Neural progenitor cell (in vitro differentiated cells): ENCODE measurements around the gene ATP11A.

ENCODE experiments used
- CTCF ChIP-seq: fragments of 200-600 bp; sonication (generic); IDR thresholded peaks from 2 replicates; pipeline ENCODE4 v1.5.1; 2017; ENCODE audit warnings: antibody characterized with exemption, mild to moderate bottlenecking
- EZH2phosphoT487 ChIP-seq: fragments of 200-600 bp; sonication (generic); IDR thresholded peaks from 2 replicates; pipeline ENCODE4 v1.6.1; 2017; ENCODE audit warnings: antibody characterized with exemption

DNA sequence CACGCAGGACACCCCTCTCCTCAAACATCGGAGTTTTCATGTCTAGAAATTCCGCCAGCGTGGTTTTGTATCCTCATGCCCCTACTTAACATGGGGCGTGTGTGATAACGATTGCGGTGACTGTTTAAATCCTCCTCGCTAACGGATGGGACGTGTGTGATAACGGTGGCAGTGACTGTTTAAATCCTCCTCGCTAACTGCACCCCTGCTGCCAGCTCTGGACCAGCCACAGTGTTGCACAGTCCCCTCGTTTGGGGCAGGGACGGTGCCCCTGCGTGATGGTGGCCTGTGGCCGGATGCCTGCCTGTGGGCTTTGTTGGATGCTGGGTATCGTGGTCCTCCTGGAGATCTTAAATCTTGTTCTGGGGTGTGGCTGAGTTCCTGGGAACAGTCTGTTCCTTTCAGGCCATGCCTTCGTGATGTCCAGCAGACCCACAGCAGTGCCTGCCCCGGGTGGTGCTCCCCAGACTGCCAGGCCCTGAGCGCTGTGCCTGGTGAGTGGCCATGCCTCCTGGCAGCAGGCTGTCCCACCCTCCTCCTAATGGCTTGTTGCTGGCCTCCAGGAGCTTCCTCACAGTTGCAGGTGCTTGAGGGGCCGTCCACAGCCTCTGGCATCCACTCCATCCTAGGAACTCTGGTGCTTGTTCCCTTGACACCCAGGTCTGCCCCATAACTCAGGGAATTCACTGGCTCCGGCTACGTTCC lies 156.7 kb downstream of the ATP11A start:
- TF ChIP-seq CTCF, result no peak
- no peak for TF ChIP-seq EZH2phosphoT487
